HG03280 (cell line): Measurements from ENCODE around the gene KCNA1.
A peak's percentile ranks its signal among the peaks of the same experiment; 100 is the strongest.

ENCODE experiments used
- ATAC-seq: cut with Tn5 transposase; IDR thresholded peaks from one replicate; pipeline ENCODE4 v1.9.1; 2021; ENCODE audit warnings: mild to moderate bottlenecking, moderate library complexity; ENCODE audit not compliant: unreplicated experiment

Gene KCNA1

GRCh38 chr12:4910502-4911315, 1.0 kb downstream of the KCNA1 start:
- no peak for ATAC-seq

DNA sequence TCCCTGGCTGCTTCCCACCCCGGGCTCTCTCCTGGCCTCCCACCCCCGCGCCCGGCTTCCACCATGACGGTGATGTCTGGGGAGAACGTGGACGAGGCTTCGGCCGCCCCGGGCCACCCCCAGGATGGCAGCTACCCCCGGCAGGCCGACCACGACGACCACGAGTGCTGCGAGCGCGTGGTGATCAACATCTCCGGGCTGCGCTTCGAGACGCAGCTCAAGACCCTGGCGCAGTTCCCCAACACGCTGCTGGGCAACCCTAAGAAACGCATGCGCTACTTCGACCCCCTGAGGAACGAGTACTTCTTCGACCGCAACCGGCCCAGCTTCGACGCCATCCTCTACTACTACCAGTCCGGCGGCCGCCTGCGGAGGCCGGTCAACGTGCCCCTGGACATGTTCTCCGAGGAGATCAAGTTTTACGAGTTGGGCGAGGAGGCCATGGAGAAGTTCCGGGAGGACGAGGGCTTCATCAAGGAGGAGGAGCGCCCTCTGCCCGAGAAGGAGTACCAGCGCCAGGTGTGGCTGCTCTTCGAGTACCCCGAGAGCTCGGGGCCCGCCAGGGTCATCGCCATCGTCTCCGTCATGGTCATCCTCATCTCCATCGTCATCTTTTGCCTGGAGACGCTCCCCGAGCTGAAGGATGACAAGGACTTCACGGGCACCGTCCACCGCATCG, 1.8 kb downstream of the KCNA1 start:
- no peak for ATAC-seq

- no peak for ATAC-seq
Observed at GRCh38 chr12:4914720-4915119, 5.0 kb downstream of the KCNA1 start.

GRCh38 chr12:4915752-4916151, 6.0 kb downstream of the KCNA1 start:
- no peak for ATAC-seq

DNA sequence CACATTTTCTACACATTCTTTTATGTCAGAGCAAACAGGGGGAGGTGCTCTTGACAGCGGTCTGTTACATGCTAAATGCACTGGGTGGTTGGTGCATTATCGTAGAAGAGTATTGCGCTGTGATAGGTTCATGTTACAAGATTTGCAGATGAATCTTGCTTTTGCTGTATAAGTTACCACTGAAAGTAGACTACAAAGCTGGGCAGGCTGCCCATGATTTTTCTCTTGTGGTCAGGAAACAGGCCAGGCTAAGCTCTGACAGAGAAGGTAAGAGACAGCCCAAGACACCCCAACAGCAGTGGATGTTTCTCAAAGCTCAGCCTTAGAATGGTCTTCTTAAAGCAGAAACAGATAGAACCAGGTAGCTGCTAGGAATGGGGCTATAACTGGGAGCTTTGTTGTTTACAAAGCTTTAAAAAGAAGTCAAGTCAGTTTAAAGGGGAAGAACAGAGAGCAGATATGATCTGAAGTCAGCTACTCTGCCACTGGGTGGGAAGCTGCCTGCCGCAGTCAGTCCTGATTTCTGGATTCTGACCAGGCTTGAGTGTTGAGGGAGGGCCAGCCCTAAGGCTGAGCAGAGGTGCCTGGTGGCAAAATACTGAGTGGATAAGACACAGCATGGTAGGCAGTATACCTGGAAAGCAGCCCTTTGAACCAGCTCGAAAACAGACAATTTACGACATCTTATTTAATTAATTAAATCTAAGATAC, 9.4 kb downstream of the KCNA1 start:
- ATAC-seq: no peak

DNA sequence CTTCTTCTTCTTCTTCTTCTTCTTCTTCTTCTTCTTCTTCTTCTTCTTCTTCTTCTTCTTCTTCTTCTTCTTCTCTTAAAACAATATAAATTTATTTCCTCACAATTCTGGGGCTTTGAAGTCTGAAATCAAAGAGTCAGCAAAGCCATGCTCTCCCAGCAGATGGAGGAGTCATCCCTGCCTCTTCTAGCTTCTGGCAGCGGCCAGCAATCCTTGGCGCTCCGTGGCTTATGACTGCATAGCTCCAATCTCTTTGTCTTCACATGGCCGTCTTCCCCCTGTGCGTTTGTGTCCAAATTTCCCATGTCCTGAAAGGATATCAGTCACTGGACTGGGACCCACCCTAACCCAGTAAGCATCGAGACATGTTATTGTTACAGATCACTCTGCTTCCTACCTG, 22.9 kb downstream of the KCNA1 start:
- no peak for ATAC-seq

DNA sequence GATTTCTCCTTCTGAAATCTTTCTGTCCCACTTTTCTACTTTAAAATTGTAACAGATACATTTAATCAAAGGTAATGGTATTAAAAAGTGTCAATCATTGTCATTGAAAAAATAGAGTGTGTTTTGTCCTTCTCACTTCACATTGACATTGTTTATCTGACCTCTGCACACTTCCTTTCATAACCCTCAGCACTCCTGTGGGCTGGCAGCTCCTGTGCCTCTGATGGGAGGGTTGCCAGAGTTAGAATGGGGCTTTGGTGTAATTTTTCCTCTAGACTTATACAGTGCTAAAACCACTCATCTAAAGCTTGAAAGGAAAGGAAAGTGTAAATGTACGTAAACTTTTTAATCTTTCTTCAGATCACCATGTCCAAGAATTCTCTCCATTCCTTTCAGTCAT, 23.7 kb downstream of the KCNA1 start:
- no peak for ATAC-seq

GRCh38 chr12:4934407-4935035, 24.8 kb downstream of the KCNA1 start:
- no peak for ATAC-seq

DNA sequence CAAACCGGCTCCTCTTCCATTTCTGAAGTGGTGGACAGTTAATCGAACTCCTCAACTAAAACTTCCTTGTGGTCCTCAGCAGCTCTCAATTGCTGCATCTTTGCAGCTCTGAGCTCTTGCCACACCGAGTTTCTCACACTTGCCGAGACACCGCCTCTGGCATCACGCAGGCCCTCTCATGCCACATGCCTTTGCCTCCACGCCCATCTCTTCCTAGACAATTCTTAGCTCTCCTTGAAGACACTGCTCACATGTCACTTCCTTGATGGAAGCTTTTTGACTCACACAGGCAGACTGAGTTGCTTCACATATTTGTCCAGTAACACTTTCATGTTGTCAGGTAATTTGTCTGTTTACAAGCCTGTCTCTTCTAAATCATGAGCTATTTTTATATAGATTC, 29.2 kb downstream of the KCNA1 start:
- no peak for ATAC-seq

DNA sequence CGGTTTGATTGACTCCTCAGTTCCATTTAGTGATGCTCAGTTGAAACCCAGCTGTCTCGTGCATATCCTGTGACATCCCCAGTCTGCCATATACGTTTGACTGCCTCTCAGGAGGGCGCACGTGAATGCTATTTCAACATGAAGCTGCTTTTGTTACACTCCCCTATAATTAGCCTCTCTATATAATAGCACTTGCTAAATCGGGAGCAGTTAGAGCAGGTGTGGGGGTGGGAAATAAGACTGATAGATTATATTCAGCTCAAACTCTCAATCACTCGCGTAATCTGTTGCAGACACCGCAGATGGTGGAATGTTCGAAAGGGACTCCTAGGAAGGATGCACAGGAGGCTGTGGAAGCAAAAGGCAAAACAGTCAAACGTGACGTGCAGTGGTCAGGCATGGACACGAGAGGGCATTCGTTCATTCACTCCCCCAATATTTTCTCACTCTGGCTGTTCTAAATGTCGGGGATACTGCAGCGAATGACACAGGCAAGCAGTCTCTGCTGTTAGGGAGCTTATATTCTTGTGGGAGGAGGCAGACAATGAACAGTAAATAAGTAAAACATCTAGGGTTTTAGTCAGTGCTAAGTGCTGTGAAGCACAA, 29.8 kb downstream of the KCNA1 start:
- ATAC-seq: no peak

DNA sequence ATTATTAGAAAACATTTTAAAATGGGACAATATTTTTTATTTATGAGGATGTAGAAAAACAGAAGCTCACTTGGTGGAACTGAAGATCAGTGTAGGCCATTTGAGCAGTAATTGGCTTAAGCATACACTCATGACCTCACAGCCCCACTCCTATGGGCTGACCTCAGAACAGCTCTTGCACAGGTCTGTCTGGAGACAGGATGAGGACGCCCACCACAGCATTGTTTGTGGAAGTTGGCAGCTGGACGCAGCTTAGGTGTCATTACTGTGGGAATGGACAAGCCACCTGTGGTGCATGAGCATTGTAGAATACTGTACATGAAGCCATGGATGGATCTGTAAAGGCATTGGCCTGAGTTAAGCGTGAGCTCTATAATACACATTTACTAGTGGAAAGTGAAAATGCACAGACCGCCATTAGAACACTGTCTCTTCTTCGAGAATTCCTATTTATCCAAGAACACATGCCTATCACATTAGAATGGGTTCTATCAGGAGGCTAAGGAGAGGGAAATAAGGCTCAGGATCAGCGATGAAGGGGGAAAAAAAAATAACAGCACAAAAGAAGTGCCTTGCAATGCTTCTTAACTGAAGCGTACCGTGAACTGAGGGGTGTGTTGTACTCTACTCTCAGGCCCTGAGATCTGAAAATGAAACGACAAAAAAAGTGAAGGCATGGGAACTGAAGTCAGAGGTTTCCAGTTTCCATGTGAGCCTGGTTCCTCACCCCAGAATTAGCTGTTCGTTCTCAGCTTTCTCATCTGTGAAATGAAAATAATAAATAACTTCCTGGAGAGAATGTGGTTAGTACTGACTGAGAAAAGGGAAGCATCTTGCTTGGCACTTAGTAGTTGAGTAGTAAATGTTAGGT, 33.6 kb downstream of the KCNA1 start:
- peak; percentile 82 for ATAC-seq

DNA sequence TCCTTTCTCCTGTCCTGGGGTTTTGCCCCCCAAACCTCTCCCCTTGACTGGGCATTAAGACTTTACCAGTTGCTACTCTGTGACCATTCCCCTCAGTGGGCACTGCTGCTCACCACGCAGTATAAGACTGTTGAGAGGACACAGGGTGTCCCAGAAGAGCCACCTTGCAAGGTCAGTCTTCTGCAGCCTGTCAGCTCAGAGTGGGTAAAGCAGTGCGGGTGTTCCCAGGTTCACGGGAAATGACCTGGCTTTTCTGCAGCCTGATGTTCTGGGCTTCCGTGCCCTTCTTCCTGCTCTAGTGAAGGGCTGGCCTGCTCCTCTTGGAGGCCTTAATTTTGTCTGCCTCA, 34.2 kb downstream of the KCNA1 start:
- peak; percentile 34 for ATAC-seq

DNA sequence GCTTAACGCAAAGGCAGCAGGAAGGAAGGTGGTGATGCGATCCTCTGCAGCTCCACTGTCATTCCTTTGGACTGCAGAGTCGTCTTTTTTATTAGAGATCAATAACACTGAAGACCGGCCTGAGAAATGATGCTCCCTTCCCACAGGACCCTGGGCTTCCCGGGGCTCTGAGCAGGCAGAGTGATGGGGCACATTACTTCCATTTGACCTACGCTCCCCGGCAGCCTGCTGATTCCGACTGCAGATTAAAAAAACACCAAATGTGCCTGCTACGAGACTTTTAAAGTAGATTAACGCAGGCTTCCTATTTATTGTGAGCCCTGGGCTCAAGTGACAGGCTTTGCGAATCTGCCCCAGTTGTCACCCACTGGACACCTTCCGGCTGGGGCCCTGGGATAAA, 37.5 kb downstream of the KCNA1 start:
- no peak for ATAC-seq

DNA sequence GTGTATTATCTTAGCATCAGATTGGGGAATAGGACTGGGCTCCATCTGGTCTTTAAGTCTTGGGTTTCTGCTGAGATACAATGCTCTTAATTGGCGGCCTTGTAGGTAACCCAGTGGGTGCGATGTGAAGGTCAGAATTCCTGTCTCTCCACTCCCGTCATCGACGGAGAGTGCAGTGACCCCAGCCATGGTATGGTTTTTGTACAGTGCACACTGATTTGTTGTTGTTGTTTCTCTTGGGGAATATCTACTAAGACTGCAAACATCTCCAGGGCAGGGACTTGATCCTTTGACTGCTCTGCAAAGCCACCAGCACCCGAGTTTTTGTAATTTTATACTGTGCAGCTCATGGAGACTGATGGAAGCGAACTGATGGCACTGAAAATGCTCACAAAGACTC, 41.4 kb downstream of the KCNA1 start:
- no peak for ATAC-seq

GRCh38 chr12:4951601-4952000, 41.9 kb downstream of the KCNA1 start:
- ATAC-seq: no peak

- no peak for ATAC-seq
Observed at GRCh38 chr12:4954621-4955354, 45.1 kb downstream of the KCNA1 start.

- no peak for ATAC-seq
Observed at GRCh38 chr12:4956054-4956453, 46.3 kb downstream of the KCNA1 start.

- no peak for ATAC-seq
Observed at GRCh38 chr12:4956968-4957367, 47.3 kb downstream of the KCNA1 start.

DNA sequence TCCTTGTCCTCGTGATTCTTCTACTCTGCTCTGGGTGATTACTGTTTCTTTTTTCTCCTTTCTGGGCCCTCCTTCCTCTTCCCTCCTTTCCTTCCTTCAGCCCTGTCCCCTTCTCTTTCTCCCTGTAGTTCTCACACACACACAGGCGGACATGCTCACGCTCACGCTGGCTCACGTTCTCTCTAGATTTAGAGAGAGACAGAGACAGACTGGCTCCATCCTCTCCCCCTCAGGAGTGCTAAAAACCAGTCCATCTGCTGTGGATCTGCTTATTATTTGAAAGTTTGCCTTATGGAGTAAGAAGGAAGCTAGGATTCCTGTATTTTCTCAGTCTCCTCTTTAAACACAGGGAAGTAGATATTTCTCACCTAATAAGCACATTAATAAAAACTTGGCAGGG, 48.1 kb downstream of the KCNA1 start:
- ATAC-seq: no peak
